Common myeloid progenitor, CD34-positive (primary cell): ENCODE measurements around the gene RBM24.
A peak's percentile ranks its signal among the peaks of the same experiment; 100 is the strongest.

Experiments
- CTCF ChIA-PET: fragments of 350-600 bp; sonication (Branson Sonifier 250); formaldehyde crosslinking; loops from one replicate; lab custom pipeline; 2021; ENCODE audit warnings: antibody characterized with exemption; lab: Charles Lee
- POLR2A ChIA-PET: fragments of 350-600 bp; sonication (Branson Sonifier 250); formaldehyde crosslinking; loops from one replicate; lab custom pipeline; 2021; ENCODE audit warnings: antibody characterized with exemption; lab: Charles Lee
- DNase-seq, 3 donors: peaks; one replicate each; pipeline versions ENCODE4 v3.0.0 to v3.0.0-alpha.2; 2013
- H3K27ac ChIP-seq, 2 experiments: 1 replicate in 1 of 2; 2 replicates in 1 of 2; pipeline ENCODE4 v1.7.0; 2013; ENCODE audit warnings: inconsistent platforms in 2 of 2, low read length in 2 of 2, mild to moderate bottlenecking in 2 of 2, low read depth in 1 of 2, moderate library complexity in 1 of 2; ENCODE audit not compliant: severe bottlenecking in 2 of 2, insufficient read depth in 1 of 2, poor library complexity in 1 of 2
- H3K27me3 ChIP-seq, 5 experiments: replicated peaks in 2 of 5; 1 replicate in 3 of 5; 2 replicates in 2 of 5; pipeline versions ENCODE4 v1.6.1 to v1.7.0; 2013; ENCODE audit warnings: low read length in 4 of 5, mild to moderate bottlenecking in 2 of 5, moderate library complexity in 2 of 5, inconsistent platforms in 1 of 5; ENCODE audit not compliant: insufficient read depth in 5 of 5, control insufficient read depth in 4 of 5
- H3K36me3 ChIP-seq, 4 experiments: 1 replicate in 2 of 4; 2 replicates in 2 of 4; pipeline versions ENCODE4 v1.6.1 to v1.7.0; 2013; ENCODE audit warnings: low read length in 3 of 4, control low read depth in 1 of 4, mild to moderate bottlenecking in 1 of 4; ENCODE audit not compliant: control insufficient read depth in 4 of 4, insufficient read depth in 4 of 4
- H3K4me1 ChIP-seq, 4 experiments: 1 replicate in 3 of 4; 2 replicates in 1 of 4; pipeline versions ENCODE4 v1.6.1 to v1.7.1; 2013; ENCODE audit warnings: low read length in 3 of 4, mild to moderate bottlenecking in 3 of 4, control low read depth in 1 of 4, inconsistent platforms in 1 of 4, moderate library complexity in 1 of 4; ENCODE audit not compliant: control insufficient read depth in 4 of 4, insufficient read depth in 4 of 4; ENCODE audit errors: control extremely low read depth in 1 of 4
- H3K4me3 ChIP-seq, 7 experiments: 1 replicate in 4 of 7; 2 replicates in 3 of 7; pipeline versions ENCODE4 v1.5.1 to v1.7.0; 2013; ENCODE audit warnings: mild to moderate bottlenecking in 7 of 7, low read length in 6 of 7, moderate library complexity in 6 of 7, inconsistent platforms in 2 of 7, low read depth in 2 of 7, control low read depth in 1 of 7; ENCODE audit not compliant: insufficient read depth in 4 of 7, control insufficient read depth in 1 of 7; ENCODE audit errors: extremely low read depth in 1 of 7
- H3K9me3 ChIP-seq, 5 experiments: 1 replicate in 4 of 5; 2 replicates in 1 of 5; pipeline versions ENCODE4 v1.6.1 to v1.7.1; 2013; ENCODE audit warnings: low read length in 4 of 5, mild to moderate bottlenecking in 2 of 5, inconsistent platforms in 1 of 5, low read depth in 1 of 5, moderate library complexity in 1 of 5; ENCODE audit not compliant: control insufficient read depth in 4 of 5, insufficient read depth in 2 of 5; ENCODE audit errors: control extremely low read depth in 1 of 5
- WGBS: methylation state at CpG from one replicate; pipeline ENCODE4 v1.1.5; 2013; ENCODE audit not compliant: insufficient coverage; 5-methylcytosine and 5-hydroxymethylcytosine counted together

RBM24 gene

GRCh38 chr6:17276766-17277165, 4.4 kb upstream of the RBM24 start:
- CTCF ChIA-PET, result no interaction called here
- POLR2A ChIA-PET, result no interaction called here
- no peak overlapping the region for H3K27ac ChIP-seq
- no peaks in the 10 kb centered on the region for H3K36me3 ChIP-seq
- peaks cover 5 to 44% (median 20%) of the 10 kb centered on the region in 5 experiments for H3K27me3 ChIP-seq
- no peak for DNase-seq
- H3K9me3 ChIP-seq, result no peaks in the 10 kb centered on the region
- peaks cover 0 to 14% (median 12%) of the 10 kb centered on the region in 4 experiments for H3K4me1 ChIP-seq
- 100% methylated on average over 2 of the region's 3 CpGs for WGBS
- no peak overlapping the region for H3K4me3 ChIP-seq

GRCh38 chr6:17277256-17277655, 3.9 kb upstream of the RBM24 start:
- WGBS, result 100% methylated on average over 1 of the region's 2 CpGs
- no peak overlapping the region for H3K27ac ChIP-seq
- POLR2A ChIA-PET, result no interaction called here
- H3K27me3 ChIP-seq, result peaks cover 8 to 47% (median 20%) of the 10 kb centered on the region in 5 experiments
- DNase-seq, result no peak
- no peaks in the 10 kb centered on the region for H3K9me3 ChIP-seq
- peaks cover 0 to 18% (median 16%) of the 10 kb centered on the region in 4 experiments for H3K4me1 ChIP-seq
- no peaks in the 10 kb centered on the region for H3K36me3 ChIP-seq
- no peak overlapping the region for H3K4me3 ChIP-seq
- CTCF ChIA-PET, result no interaction called here

GRCh38 chr6:17278289-17279063, 2.7 kb upstream of the RBM24 start:
- Histone ChIP-seq H3K27ac (no peak overlapping the region), H3K27me3 (peaks cover 11 to 57% (median 25%) of the 10 kb centered on the region in 5 experiments), H3K36me3 (no peaks in the 10 kb centered on the region), H3K4me3 (no peak overlapping the region), H3K4me1 (peaks cover 0 to 18% (median 17%) of the 10 kb centered on the region in 4 experiments), H3K9me3 (no peaks in the 10 kb centered on the region)
- 82% methylated on average over 5 of the region's 10 CpGs for WGBS
- DNase-seq, result no peak
- ChIA-PET CTCF (no interaction called here), POLR2A (no interaction called here)

- ChIA-PET CTCF (interaction anchor here (0.9 kb wide), 1 partner anchor 123 kb away, joined by 3 read pairs; no protein-coding TSS in a partner anchor), POLR2A (no interaction called here)
- Histone ChIP-seq H3K4me1 (peaks cover 0 to 18% (median 17%) of the 10 kb centered on the region in 4 experiments), H3K4me3 (peak overlapping the region in 1 of 7 experiments; percentile 70), H3K36me3 (no peaks in the 10 kb centered on the region), H3K27me3 (peaks cover 11 to 63% (median 25%) of the 10 kb centered on the region in 5 experiments), H3K27ac (no peak overlapping the region), H3K9me3 (no peaks in the 10 kb centered on the region)
- DNase-seq, result no peak
- 51% methylated on average over 6 of the region's 11 CpGs for WGBS
Observed at GRCh38 chr6:17280138-17280537, 1.0 kb upstream of the RBM24 start.

- no peak overlapping the region for H3K27ac ChIP-seq
- peaks cover 12 to 64% (median 22%) of the 10 kb centered on the region in 5 experiments for H3K27me3 ChIP-seq
- H3K36me3 ChIP-seq, result no peaks in the 10 kb centered on the region
- H3K4me3 ChIP-seq, result peak overlapping the region in 6 of 7 experiments; percentile 29 to 80 (median 72)
- DNase-seq, result peak; percentile 42 to 66 (median 57)
- H3K9me3 ChIP-seq, result no peaks in the 10 kb centered on the region
- peaks cover 0 to 18% (median 17%) of the 10 kb centered on the region in 4 experiments for H3K4me1 ChIP-seq
- 3% methylated on average over 44 of the region's 55 CpGs for WGBS
- POLR2A ChIA-PET, result no interaction called here
- CTCF ChIA-PET, result interaction anchor here (0.9 kb wide), 1 partner anchor 124 kb away, joined by 3 read pairs; no protein-coding TSS in a partner anchor
Observed at GRCh38 chr6:17280552-17281090, 540 bp upstream of the RBM24 start.

- ChIA-PET CTCF (interaction anchor here (1.3 kb wide), 1 partner anchor 302 kb away, joined by 3 read pairs; no protein-coding TSS in a partner anchor), POLR2A (no interaction called here)
- 3% methylated on average over 68 of the region's 77 CpGs for whole genome bisulfite sequencing
- no peaks in the 10 kb centered on the region for H3K36me3 ChIP-seq
- peaks cover 0 to 18% (median 17%) of the 10 kb centered on the region in 4 experiments for H3K4me1 ChIP-seq
- peak in 2 of 3 donors; percentile 40 to 50 for DNase-seq
- H3K9me3 ChIP-seq, result no peaks in the 10 kb centered on the region
- no peak overlapping the region for H3K27ac ChIP-seq
- peak overlapping the region in 6 of 7 experiments; percentile 44 to 80 (median 72) for H3K4me3 ChIP-seq
- H3K27me3 ChIP-seq, result peaks cover 13 to 63% (median 22%) of the 10 kb centered on the region in 5 experiments
Observed at GRCh38 chr6:17281497-17282481, 628 bp downstream of the RBM24 start.
